Brain microvascular endothelial cell (primary cell): ENCODE results near the gene RNF224.

Source experiments
- DNase-seq: peaks from one replicate; pipeline ENCODE4 v3.0.0-alpha.2; 2020
- H3K27ac ChIP-seq: fragments of 250-450 bp; sonication (Bioruptor Pico); 2 replicates; pipeline ENCODE4 v1.5.1; 2020; ENCODE audit warnings: mild to moderate bottlenecking, moderate library complexity
- H3K27me3 ChIP-seq: fragments of 250-450 bp; sonication (Bioruptor Pico); replicated peaks from 2 replicates; pipeline ENCODE4 v1.5.1; 2020; ENCODE audit warnings: mild to moderate bottlenecking
- H3K36me3 ChIP-seq: fragments of 250-450 bp; sonication (Bioruptor Pico); replicated peaks from 2 replicates; pipeline ENCODE4 v1.5.1; 2020; ENCODE audit warnings: mild to moderate bottlenecking
- H3K4me3 ChIP-seq: 2 replicates; pipeline ENCODE4 v1.5.1; 2011; ENCODE audit warnings: low read depth, mild to moderate bottlenecking, control low read depth, low read length, moderate library complexity
- CTCF ChIP-seq: IDR thresholded peaks from 2 replicates; pipeline ENCODE4 v1.5.1; 2011; ENCODE audit warnings: low read depth, mild to moderate bottlenecking, moderate library complexity, low read length, control low read depth, inconsistent platforms; ENCODE audit errors: missing control alignments
- in situ Hi-C: cut with HindIII; loops from 2 replicates; pipeline ENCODE4 v1.10.0; 2017; ENCODE audit warnings: low sequenced_read_pairs, low pct_ligation_motif_present

The RNF224 gene

GRCh38 chr9:137243626-137244485 lies 16.6 kb downstream of the RNF224 start:
- in situ Hi-C loops = no loop called here
- Histone ChIP-seq H3K4me3 (no peak overlapping the region), H3K27me3 (no peaks in the 10 kb centered on the region), H3K27ac (no peak overlapping the region), H3K36me3 (peaks cover 25% of the 10 kb centered on the region)
- TF ChIP-seq CTCF = no peak
- no peak for DNase-seq

GRCh38 chr9:137244486-137245449 lies 17.5 kb downstream of the RNF224 start:
- H3K27ac ChIP-seq = no peak overlapping the region
- in situ Hi-C loops = no loop called here
- peak; percentile 9 for TF ChIP-seq CTCF
- peaks cover 25% of the 10 kb centered on the region for H3K36me3 ChIP-seq
- DNase-seq = no peak
- no peak overlapping the region for H3K4me3 ChIP-seq
- H3K27me3 ChIP-seq = no peaks in the 10 kb centered on the region

DNA sequence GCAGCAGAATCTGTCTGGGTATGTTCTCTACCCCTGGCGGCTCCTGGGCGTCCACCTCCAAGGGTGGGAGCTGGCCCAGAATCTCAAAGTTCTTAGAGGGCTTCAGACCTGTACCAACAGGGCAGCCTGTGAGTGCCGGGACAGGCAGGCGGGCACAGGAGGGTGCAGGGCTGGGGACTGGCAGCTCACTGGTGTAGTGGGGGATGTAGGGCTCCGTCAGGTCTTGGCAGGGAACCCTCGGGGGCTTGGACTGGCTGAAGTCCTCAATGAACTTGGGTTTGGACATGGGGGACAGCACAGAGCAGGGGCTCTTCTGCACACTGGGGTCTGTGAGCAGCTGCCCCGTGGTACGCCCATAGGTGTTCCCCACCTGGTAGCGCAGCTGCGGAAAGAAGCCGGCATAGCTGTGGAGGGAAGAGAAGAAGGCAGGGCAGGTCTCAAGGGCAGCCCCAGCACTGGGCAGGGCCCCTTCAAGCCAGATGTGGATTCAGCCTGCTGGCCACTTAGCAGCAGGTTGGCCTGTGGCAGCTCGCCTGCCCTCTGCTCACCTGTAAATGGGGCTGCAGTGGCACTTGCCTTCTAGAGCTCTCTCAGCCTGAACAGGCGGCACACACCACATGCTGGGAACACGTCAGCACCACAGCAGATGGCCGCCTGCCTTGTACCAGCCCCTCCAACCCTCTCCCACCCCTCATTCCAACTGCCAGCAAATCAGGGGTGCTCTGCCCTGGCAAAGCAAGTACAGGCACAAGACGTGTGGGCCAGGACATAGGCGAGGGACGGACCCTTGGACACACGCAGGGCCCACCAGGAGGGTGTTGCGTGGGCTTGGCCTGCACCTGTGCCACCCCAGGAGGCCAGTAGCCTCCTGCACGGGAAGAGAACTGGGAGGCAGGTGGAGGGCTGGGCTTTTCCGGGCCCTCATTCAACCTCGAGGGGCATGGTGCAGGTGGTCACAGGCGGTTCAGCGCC lies 18.4 kb downstream of the RNF224 start:
- no peak for DNase-seq
- no peak for TF ChIP-seq CTCF
- in situ Hi-C loops = no loop called here
- Histone ChIP-seq H3K4me3 (no peak overlapping the region), H3K27me3 (no peaks in the 10 kb centered on the region), H3K27ac (no peak overlapping the region), H3K36me3 (peaks cover 25% of the 10 kb centered on the region)

- Histone ChIP-seq H3K27ac (no peak overlapping the region), H3K4me3 (no peak overlapping the region), H3K27me3 (no peaks in the 10 kb centered on the region), H3K36me3 (peaks cover 17% of the 10 kb centered on the region)
- no peak for TF ChIP-seq CTCF
- DNase-seq = no peak
- in situ Hi-C loops = no loop called here
Measured at GRCh38 chr9:137247135-137247915, 20.0 kb downstream of the RNF224 start.

GRCh38 chr9:137247916-137248175 lies 20.5 kb downstream of the RNF224 start:
- no peak for TF ChIP-seq CTCF
- in situ Hi-C loops = no loop called here
- no peak overlapping the region for H3K4me3 ChIP-seq
- peaks cover 12% of the 10 kb centered on the region for H3K36me3 ChIP-seq
- H3K27me3 ChIP-seq = no peaks in the 10 kb centered on the region
- no peak for DNase-seq
- H3K27ac ChIP-seq = no peak overlapping the region
